A673 (cell line): ENCODE results near the gene ARHGEF28.

Experiments used
- EZH2 ChIP-seq: fragments of 200-600 bp; sonication (generic); IDR thresholded peaks from 2 replicates; pipeline ENCODE4 v1.6.1; 2017; ENCODE audit warnings: borderline replicate concordance, low read depth, mild to moderate bottlenecking, mixed read lengths, antibody characterized with exemption, low read length; ENCODE audit not compliant: poor library complexity, severe bottlenecking
- TF ChIP-seq, protein P1 (sequence below): fragments of 300-800, 200-600 bp; sonication (generic); conservative IDR thresholded peaks from 2 replicates; pipeline ENCODE4 v1.5.1; 2017; ENCODE audit warnings: low read depth, mild to moderate bottlenecking, antibody characterized with exemption, low read length, moderate library complexity, mixed read lengths

- no peak for TF ChIP-seq EZH2
- TF ChIP-seq, protein P1, sequence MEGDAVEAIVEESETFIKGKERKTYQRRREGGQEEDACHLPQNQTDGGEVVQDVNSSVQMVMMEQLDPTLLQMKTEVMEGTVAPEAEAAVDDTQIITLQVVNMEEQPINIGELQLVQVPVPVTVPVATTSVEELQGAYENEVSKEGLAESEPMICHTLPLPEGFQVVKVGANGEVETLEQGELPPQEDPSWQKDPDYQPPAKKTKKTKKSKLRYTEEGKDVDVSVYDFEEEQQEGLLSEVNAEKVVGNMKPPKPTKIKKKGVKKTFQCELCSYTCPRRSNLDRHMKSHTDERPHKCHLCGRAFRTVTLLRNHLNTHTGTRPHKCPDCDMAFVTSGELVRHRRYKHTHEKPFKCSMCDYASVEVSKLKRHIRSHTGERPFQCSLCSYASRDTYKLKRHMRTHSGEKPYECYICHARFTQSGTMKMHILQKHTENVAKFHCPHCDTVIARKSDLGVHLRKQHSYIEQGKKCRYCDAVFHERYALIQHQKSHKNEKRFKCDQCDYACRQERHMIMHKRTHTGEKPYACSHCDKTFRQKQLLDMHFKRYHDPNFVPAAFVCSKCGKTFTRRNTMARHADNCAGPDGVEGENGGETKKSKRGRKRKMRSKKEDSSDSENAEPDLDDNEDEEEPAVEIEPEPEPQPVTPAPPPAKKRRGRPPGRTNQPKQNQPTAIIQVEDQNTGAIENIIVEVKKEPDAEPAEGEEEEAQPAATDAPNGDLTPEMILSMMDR = no peak
These were observed 67.0 kb downstream of the ARHGEF28 start for GRCh38 chr5:73692981-73693380.
